Measurements from ENCODE around the gene GBE1. TPM values are rescaled to one million over a fixed set of nuclear protein-coding genes. Genes with fewer than 3 reads are reported as not detected.

The GBE1 gene
- polyA plus RNA-seq, 3 donors: 7.7 to 21.7 (median 19.1) TPM

- H3K9me3 Mint-ChIP-seq: peaks cover 0 to 14% (median 7%) of the 10 kb centered on the region in 7 donors
- TF ChIP-seq CTCF (IDR thresholded peaks at IDR 0.05): no peak
- H3K4me1 Mint-ChIP-seq: peaks cover 30% of the 10 kb centered on the region
- no peak overlapping the region for H3K27ac ChIP-seq (ENCODE audit: low read depth in 1 of 2, low read length in 2 of 2)
- no peaks in the 10 kb centered on the region for H3K9me3 ChIP-seq (replicated peaks in 1 of 2; ENCODE audit: control insufficient read depth in 1 of 2, insufficient read depth in 1 of 2, low read length in 2 of 2)
- H3K36me3 Mint-ChIP-seq: peaks cover 30 to 38% of the 10 kb centered on the region in 2 donors
- DNase-seq: no peak
- no peak overlapping the region for H3K9ac ChIP-seq (ENCODE audit: insufficient read depth, low read length, poor library complexity, severe bottlenecking)
- H3K36me3 ChIP-seq (replicated peaks in 1 of 2; ENCODE audit: control insufficient read depth in 1 of 2, insufficient read depth in 2 of 2, low read length in 2 of 2): peaks cover 0 to 21% of the 10 kb centered on the region in 2 donors
- intact Hi-C loops (cut with micrococcal nuclease): no loop called here
- peaks cover 50% of the 10 kb centered on the region for H3K79me2 ChIP-seq (ENCODE audit: insufficient read depth, low read length)
- H3K27me3 Mint-ChIP-seq (ENCODE audit: low read depth in 3 of 3): peaks cover 0 to 3% (median 0%) of the 10 kb centered on the region in 3 donors
- H4K20me1 ChIP-seq (ENCODE audit: insufficient read depth, low read length): no peaks in the 10 kb centered on the region
- no peak overlapping the region for H3K27ac Mint-ChIP-seq
- H3K4me3 Mint-ChIP-seq: no peak overlapping the region
- no CpG with 5 or more reads among the region's 1 CpG for WGBS (ENCODE audit: insufficient coverage)
- no peak overlapping the region for H3K4me2 ChIP-seq (replicated peaks; ENCODE audit: extremely low read depth, low read length, poor library complexity, severe bottlenecking)
- no peak overlapping the region for H2AFZ ChIP-seq (ENCODE audit: insufficient read depth, low read depth, low read length, poor library complexity, severe bottlenecking)
- peaks cover 12 to 22% of the 10 kb centered on the region in 2 donors for H3K4me1 ChIP-seq (ENCODE audit: control insufficient read depth in 1 of 2, insufficient read depth in 2 of 2, low read length in 2 of 2)
- H3K27me3 ChIP-seq (ENCODE audit: control insufficient read depth in 2 of 2, insufficient read depth in 2 of 2, low read length in 2 of 2): no peaks in the 10 kb centered on the region
- H3K4me3 ChIP-seq (replicated peaks in 1 of 3; ENCODE audit: low read depth in 2 of 3, low read length in 3 of 3): no peak overlapping the region
These were observed 3.2 kb downstream of the GBE1 start for GRCh38 chr3:81758275-81758674.

GRCh38 chr3:81753416-81754027, 7.9 kb downstream of the GBE1 start:
- WGBS (ENCODE audit: insufficient coverage): no CpG with 5 or more reads among the region's 2 CpGs
- no peak for DNase-seq
- Histone ChIP-seq H3K27me3 (ENCODE audit: control insufficient read depth in 2 of 2, insufficient read depth in 2 of 2, low read length in 2 of 2) (no peaks in the 10 kb centered on the region), H4K20me1 (ENCODE audit: insufficient read depth, low read length) (no peaks in the 10 kb centered on the region), H3K9ac (ENCODE audit: insufficient read depth, low read length, poor library complexity, severe bottlenecking) (no peak overlapping the region), H2AFZ (ENCODE audit: insufficient read depth, low read depth, low read length, poor library complexity, severe bottlenecking) (no peak overlapping the region), H3K36me3 (replicated peaks in 1 of 2; ENCODE audit: control insufficient read depth in 1 of 2, insufficient read depth in 2 of 2, low read length in 2 of 2) (peaks cover 3 to 20% of the 10 kb centered on the region in 2 donors), H3K9me3 (replicated peaks in 1 of 2; ENCODE audit: control insufficient read depth in 1 of 2, insufficient read depth in 1 of 2, low read length in 2 of 2) (no peaks in the 10 kb centered on the region), H3K4me3 (replicated peaks in 1 of 3; ENCODE audit: low read depth in 2 of 3, low read length in 3 of 3) (no peak overlapping the region), H3K79me2 (ENCODE audit: insufficient read depth, low read length) (peaks cover 40% of the 10 kb centered on the region), H3K27ac (ENCODE audit: low read depth in 1 of 2, low read length in 2 of 2) (no peak overlapping the region), H3K4me1 (ENCODE audit: control insufficient read depth in 1 of 2, insufficient read depth in 2 of 2, low read length in 2 of 2) (no peaks in the 10 kb centered on the region), H3K4me2 (replicated peaks; ENCODE audit: extremely low read depth, low read length, poor library complexity, severe bottlenecking) (no peak overlapping the region)
- peaks cover 0 to 1% (median 0%) of the 10 kb centered on the region in 3 donors for H3K27me3 Mint-ChIP-seq (ENCODE audit: low read depth in 3 of 3)
- no peak overlapping the region for H3K4me3 Mint-ChIP-seq
- H3K9me3 Mint-ChIP-seq: peaks cover 0 to 10% (median 5%) of the 10 kb centered on the region in 7 donors
- intact Hi-C loops (cut with micrococcal nuclease): no loop called here
- peaks cover 9% of the 10 kb centered on the region for H3K4me1 Mint-ChIP-seq
- no peak overlapping the region for H3K27ac Mint-ChIP-seq
- no peak for TF ChIP-seq CTCF (IDR thresholded peaks at IDR 0.05)
- peaks cover 28 to 35% of the 10 kb centered on the region in 2 donors for H3K36me3 Mint-ChIP-seq

All from CD14-positive monocyte (primary cell).